CD14-positive monocyte (primary cell): ENCODE measurements around the gene HOXC13. TPM values are rescaled to one million over a fixed set of nuclear protein-coding genes. Genes with fewer than 3 reads are reported as not detected.

Source experiments
- DNase-seq, 3 donors: peaks; one replicate each; pipeline ENCODE4 v3.0.0-alpha.2; 2011 to 2022
- H2AFZ ChIP-seq: 2 replicates; pipeline ENCODE4 v1.6.0; 2012; ENCODE audit warnings: mild to moderate bottlenecking, low read depth, low read length, inconsistent platforms; ENCODE audit not compliant: insufficient read depth, poor library complexity, severe bottlenecking
- H3K27ac ChIP-seq, 2 donors: 1 replicate in 1 of 2; 2 replicates in 1 of 2; pipeline ENCODE4 v1.5.1; 2012 to 2013; ENCODE audit warnings: low read length in 2 of 2, control low read depth in 1 of 2, inconsistent platforms in 1 of 2, low read depth in 1 of 2, mild to moderate bottlenecking in 1 of 2
- H3K27me3 ChIP-seq, 2 donors: one replicate each; pipeline versions ENCODE4 v1.6.0 to v1.6.1; 2011 to 2013; ENCODE audit warnings: low read length in 2 of 2; ENCODE audit not compliant: control insufficient read depth in 2 of 2, insufficient read depth in 2 of 2
- H3K36me3 ChIP-seq, 2 donors: replicated peaks in 1 of 2; 1 replicate in 1 of 2; 2 replicates in 1 of 2; pipeline versions ENCODE4 v1.5.1 to v1.6.1; 2012 to 2013; ENCODE audit warnings: low read length in 2 of 2, control low read depth in 1 of 2, inconsistent platforms in 1 of 2, mild to moderate bottlenecking in 1 of 2; ENCODE audit not compliant: insufficient read depth in 2 of 2, control insufficient read depth in 1 of 2
- H3K4me1 ChIP-seq, 2 donors: 1 replicate in 1 of 2; 2 replicates in 1 of 2; pipeline versions ENCODE4 v1.5.1 to v1.6.1; 2012 to 2013; ENCODE audit warnings: low read length in 2 of 2, control low read depth in 1 of 2, inconsistent platforms in 1 of 2, mild to moderate bottlenecking in 1 of 2, moderate library complexity in 1 of 2; ENCODE audit not compliant: insufficient read depth in 2 of 2, control insufficient read depth in 1 of 2
- H3K4me2 ChIP-seq: replicated peaks from 2 replicates; pipeline ENCODE3; 2012; ENCODE audit warnings: low read length, moderate library complexity, mild to moderate bottlenecking; ENCODE audit not compliant: poor library complexity, severe bottlenecking; ENCODE audit errors: extremely low read depth
- H3K4me3 ChIP-seq, 3 experiments: fragments of 200-600 bp in 1 of 3; sonication (generic) in 1 of 3; replicated peaks in 1 of 3; 1 replicate in 2 of 3; 2 replicates in 1 of 3; pipeline ENCODE4 v1.5.1; 2011 to 2013; ENCODE audit warnings: low read length in 3 of 3, mild to moderate bottlenecking in 3 of 3, control low read depth in 2 of 3, low read depth in 2 of 3, inconsistent platforms in 1 of 3, moderate library complexity in 1 of 3
- H3K79me2 ChIP-seq: 2 replicates; pipeline ENCODE4 v1.6.0; 2012; ENCODE audit warnings: mild to moderate bottlenecking, control low read depth, inconsistent platforms, low read length, moderate library complexity; ENCODE audit not compliant: insufficient read depth
- H3K9ac ChIP-seq: 2 replicates; pipeline ENCODE4 v1.6.0; 2017; ENCODE audit warnings: low read length, mild to moderate bottlenecking; ENCODE audit not compliant: insufficient read depth, poor library complexity, severe bottlenecking
- H3K9me3 ChIP-seq, 2 donors: replicated peaks in 1 of 2; 1 replicate in 1 of 2; 2 replicates in 1 of 2; pipeline versions ENCODE4 v1.5.1 to v1.6.1; 2012 to 2013; ENCODE audit warnings: low read length in 2 of 2, control low read depth in 1 of 2; ENCODE audit not compliant: control insufficient read depth in 1 of 2, insufficient read depth in 1 of 2
- H4K20me1 ChIP-seq: 2 replicates; pipeline ENCODE4 v1.6.0; 2012; ENCODE audit warnings: mild to moderate bottlenecking, low read length, control low read depth, moderate library complexity; ENCODE audit not compliant: insufficient read depth
- H3K27ac Mint-ChIP-seq, 7 donors: one replicate each; pipeline ENCODE4 v1.8.0; 2020; ENCODE audit warnings: mild to moderate bottlenecking in 7 of 7, mixed read lengths in 7 of 7, moderate library complexity in 6 of 7, inconsistent platforms in 2 of 7
- H3K27me3 Mint-ChIP-seq, 3 donors: one replicate each; pipeline ENCODE4 v1.8.0; 2021 to 2022; ENCODE audit warnings: low read depth in 3 of 3, mild to moderate bottlenecking in 3 of 3, mixed read lengths in 3 of 3, moderate library complexity in 3 of 3, inconsistent platforms in 1 of 3
- H3K36me3 Mint-ChIP-seq, 2 donors: one replicate each; pipeline ENCODE4 v1.8.0; 2020; ENCODE audit warnings: mixed read lengths in 2 of 2, inconsistent platforms in 1 of 2, mild to moderate bottlenecking in 1 of 2
- H3K4me1 Mint-ChIP-seq: one replicate; pipeline ENCODE4 v1.8.0; 2020; ENCODE audit warnings: mild to moderate bottlenecking, mixed read lengths
- H3K4me3 Mint-ChIP-seq, 2 donors: one replicate each; pipeline ENCODE4 v1.8.0; 2020; ENCODE audit warnings: mild to moderate bottlenecking in 2 of 2, mixed read lengths in 2 of 2, moderate library complexity in 1 of 2
- H3K9me3 Mint-ChIP-seq, 7 donors: one replicate each; pipeline ENCODE4 v1.8.0; 2020 to 2022; ENCODE audit warnings: mixed read lengths in 7 of 7, mild to moderate bottlenecking in 6 of 7, moderate library complexity in 6 of 7, inconsistent platforms in 2 of 7
- CTCF ChIP-seq: fragments of 200-600 bp; IDR thresholded peaks from one replicate; pipeline ENCODE4 v1.8.0; 2022; ENCODE audit warnings: antibody characterized with exemption, mild to moderate bottlenecking
- WGBS: methylation state at CpG from one replicate; pipeline ENCODE4 v1.1.5; 2013; ENCODE audit warnings: missing lambda C conversion rate; ENCODE audit not compliant: insufficient coverage; 5-methylcytosine and 5-hydroxymethylcytosine counted together
- intact Hi-C, 2 donors: fragments of 100-400 bp; cut with micrococcal nuclease; formaldehyde crosslinking; loops; one replicate each; pipeline versions ENCODE4 v1.15.0 to v1.15.1; 2023
- polyA plus RNA-seq, 3 donors: library from polyadenylated mRNA; depleted of rRNA in 1 of 3; unstranded in 2 of 3; stranded (reverse) in 1 of 3; fragments of 300-500 nt in 2 of 3; fragments of >200 nt in 1 of 3; fragmentation: Illumina TruSeq in 2 of 3; gene quantifications; 1 replicate in 2 of 3; 2 replicates in 1 of 3; pipeline ENCODE4 v1.2.3, GENCODE V29; 2012 to 2021

Gene HOXC13
- polyA plus RNA-seq, 3 donors: not detected

GRCh38 chr12:53965281-53966084 is 26.9 kb downstream of the HOXC13 start:
- Histone ChIP-seq H3K4me2 (no peak overlapping the region), H3K9me3 (peaks cover 7 to 82% of the 10 kb centered on the region in 2 donors), H3K79me2 (no peaks in the 10 kb centered on the region), H3K27ac (no peak overlapping the region), H3K4me3 (no peak overlapping the region), H4K20me1 (no peaks in the 10 kb centered on the region), H2AFZ (no peak overlapping the region), H3K9ac (no peak overlapping the region), H3K4me1 (no peaks in the 10 kb centered on the region), H3K27me3 (peaks cover 98 to 100% of the 10 kb centered on the region in 2 donors), H3K36me3 (no peaks in the 10 kb centered on the region)
- DNase-seq: no peak
- TF ChIP-seq CTCF: no peak
- H3K4me3 Mint-ChIP-seq: peak overlapping the region in 1 of 2 donors; percentile 85
- peaks cover 4 to 20% of the 10 kb centered on the region in 2 donors for H3K36me3 Mint-ChIP-seq
- 5% methylated on average over 18 of the region's 18 CpGs for WGBS
- no peak overlapping the region for H3K27ac Mint-ChIP-seq
- peaks cover 98 to 99% (median 98%) of the 10 kb centered on the region in 3 donors for H3K27me3 Mint-ChIP-seq
- H3K9me3 Mint-ChIP-seq: peaks cover 3 to 62% (median 32%) of the 10 kb centered on the region in 7 donors
- H3K4me1 Mint-ChIP-seq: peaks cover 31% of the 10 kb centered on the region
- intact Hi-C loops: no loop called here

- H3K4me3 ChIP-seq: no peak overlapping the region
- H3K79me2 ChIP-seq: no peaks in the 10 kb centered on the region
- Mint-ChIP-seq H3K4me3 (peak overlapping the region in 1 of 2 donors; percentile 85), H3K27me3 (peaks cover 98 to 99% (median 98%) of the 10 kb centered on the region in 3 donors), H3K9me3 (peaks cover 3 to 60% (median 36%) of the 10 kb centered on the region in 7 donors), H3K36me3 (peaks cover 4 to 19% of the 10 kb centered on the region in 2 donors), H3K27ac (peak overlapping the region in 1 of 7 donors; percentile 28), H3K4me1 (peaks cover 30% of the 10 kb centered on the region)
- intact Hi-C loops: no loop called here
- WGBS: 6% methylated on average over 12 of the region's 15 CpGs
- no peak overlapping the region for H3K27ac ChIP-seq
- no peak for DNase-seq
- H4K20me1 ChIP-seq: no peaks in the 10 kb centered on the region
- H3K4me1 ChIP-seq: no peaks in the 10 kb centered on the region
- no peak overlapping the region for H2AFZ ChIP-seq
- H3K27me3 ChIP-seq: peaks cover 99 to 100% of the 10 kb centered on the region in 2 donors
- H3K36me3 ChIP-seq: no peaks in the 10 kb centered on the region
- peaks cover 7 to 81% of the 10 kb centered on the region in 2 donors for H3K9me3 ChIP-seq
- H3K9ac ChIP-seq: no peak overlapping the region
- no peak overlapping the region for H3K4me2 ChIP-seq
- TF ChIP-seq CTCF: no peak
Observed at GRCh38 chr12:53966085-53966384, 27.4 kb downstream of the HOXC13 start.
